Measurements from ENCODE around the gene AFTPH.

GRCh38 chr2:64482765-64483504, 41.2 kb upstream of the AFTPH start:
- TF ChIP-seq CTCF (IDR thresholded peaks at IDR 0.05) (no peak), MAFK (IDR thresholded peaks at IDR 0.05; ENCODE audit: partially characterized antibody) (no peak), POLR2A (IDR thresholded peaks at IDR 0.05; ENCODE audit: low read length) (no peak), HES2 (IDR thresholded peaks at IDR 0.05) (no peak), RAD21 (conservative IDR thresholded peaks at IDR 0.05 in 1 of 2, IDR thresholded peaks at IDR 0.05 in 1 of 2) (no peak), MAX (IDR thresholded peaks at IDR 0.05) (no peak)

All from A549 (cell line).